Esophagus muscularis mucosa (tissue), 3 donors: Measurements from ENCODE around the gene USP28.

Source experiments
- POLR2A ChIP-seq: fragments of 450-650 bp; IDR thresholded peaks from one replicate; pipeline ENCODE4 v1.6.1; 2017; ENCODE audit warnings: antibody characterized with exemption, moderate library complexity, mild to moderate bottlenecking, low read depth
- POLR2AphosphoS5 ChIP-seq, 2 donors: sonication (generic); formaldehyde crosslinking; IDR thresholded peaks; one replicate each; pipeline ENCODE4 v1.6.1; 2017; ENCODE audit warnings: antibody characterized with exemption in 2 of 2
- TF ChIP-seq, protein P1 (sequence below), 3 experiments: fragments of 200-600 bp in 2 of 3; fragments of 450-650 bp in 1 of 3; sonication (generic) in 2 of 3; IDR thresholded peaks; one replicate each; pipeline ENCODE4 v1.5.1; 2017 to 2019; ENCODE audit warnings: antibody characterized with exemption in 3 of 3, mild to moderate bottlenecking in 2 of 3, moderate library complexity in 1 of 3

DNA sequence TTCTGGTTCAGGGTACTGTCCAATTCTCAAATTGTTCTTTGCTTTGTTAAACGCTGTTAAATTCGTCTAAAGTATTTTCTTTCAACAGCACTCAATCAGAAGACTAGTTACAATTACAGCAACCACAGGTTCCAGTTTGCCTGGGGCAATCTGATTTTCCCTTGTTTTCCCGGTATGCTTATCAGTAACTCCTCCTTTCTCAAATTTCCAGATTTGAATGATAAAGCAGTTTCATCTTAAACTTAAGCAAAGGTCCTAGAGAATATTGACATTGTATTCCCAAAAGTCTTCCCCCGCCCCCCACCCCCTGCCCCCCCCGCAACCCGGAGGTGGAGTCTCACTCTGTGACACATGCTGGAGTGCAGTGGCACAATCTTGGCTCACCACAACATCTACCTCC lies 10.5 kb upstream of the USP28 start:
- TF ChIP-seq, protein P1, sequence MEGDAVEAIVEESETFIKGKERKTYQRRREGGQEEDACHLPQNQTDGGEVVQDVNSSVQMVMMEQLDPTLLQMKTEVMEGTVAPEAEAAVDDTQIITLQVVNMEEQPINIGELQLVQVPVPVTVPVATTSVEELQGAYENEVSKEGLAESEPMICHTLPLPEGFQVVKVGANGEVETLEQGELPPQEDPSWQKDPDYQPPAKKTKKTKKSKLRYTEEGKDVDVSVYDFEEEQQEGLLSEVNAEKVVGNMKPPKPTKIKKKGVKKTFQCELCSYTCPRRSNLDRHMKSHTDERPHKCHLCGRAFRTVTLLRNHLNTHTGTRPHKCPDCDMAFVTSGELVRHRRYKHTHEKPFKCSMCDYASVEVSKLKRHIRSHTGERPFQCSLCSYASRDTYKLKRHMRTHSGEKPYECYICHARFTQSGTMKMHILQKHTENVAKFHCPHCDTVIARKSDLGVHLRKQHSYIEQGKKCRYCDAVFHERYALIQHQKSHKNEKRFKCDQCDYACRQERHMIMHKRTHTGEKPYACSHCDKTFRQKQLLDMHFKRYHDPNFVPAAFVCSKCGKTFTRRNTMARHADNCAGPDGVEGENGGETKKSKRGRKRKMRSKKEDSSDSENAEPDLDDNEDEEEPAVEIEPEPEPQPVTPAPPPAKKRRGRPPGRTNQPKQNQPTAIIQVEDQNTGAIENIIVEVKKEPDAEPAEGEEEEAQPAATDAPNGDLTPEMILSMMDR (IDR thresholded peaks at IDR 0.05): no peak
- no peak for TF ChIP-seq POLR2AphosphoS5 (IDR thresholded peaks at IDR 0.05)
- no peak for TF ChIP-seq POLR2A
